ENCODE results near the gene TRMT112. TPM values are rescaled to one million over a fixed set of nuclear protein-coding genes. Genes with fewer than 3 reads are reported as not detected.

The TRMT112 gene
- total and polyA plus RNA-seq, 2 experiments from 2014 or later, result 298 to 927 TPM

DNA sequence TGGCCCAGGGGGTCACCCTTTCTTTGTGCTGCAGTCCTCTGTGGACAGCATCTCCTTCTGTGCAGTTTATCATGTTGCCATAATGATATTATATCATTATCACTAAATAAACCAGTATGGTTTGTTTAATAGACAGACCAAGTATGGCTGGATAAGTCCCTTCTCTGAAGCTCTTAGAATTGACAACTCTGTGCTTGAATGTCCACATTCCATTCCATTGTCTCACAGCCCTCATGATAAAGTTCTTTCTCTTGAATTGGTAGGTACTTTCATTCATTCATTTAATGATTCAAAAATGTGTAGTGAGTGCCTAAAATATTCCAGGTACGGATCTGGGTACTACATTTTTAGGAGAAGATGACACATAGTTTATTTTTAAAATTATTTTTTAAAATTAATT, 49.4 kb upstream of the TRMT112 start:
- Histone ChIP-seq H4K20me1 (replicated peaks; ENCODE audit: insufficient read depth) (no peaks in the 10 kb centered on the region; the same call in 1 of the 2 replicates), H3K4me1 (ENCODE audit: insufficient read depth) (peaks cover 11% of the 10 kb centered on the region), H3K4me3 (no peak overlapping the region), H3K27ac (ENCODE audit: low read depth) (no peak overlapping the region), H3K27me3 (ENCODE audit: insufficient read depth) (no peaks in the 10 kb centered on the region), H3K36me3 (ENCODE audit: insufficient read depth) (no peaks in the 10 kb centered on the region), H2AFZ (no peak overlapping the region), H3K79me2 (replicated peaks; ENCODE audit: insufficient read depth) (no peaks in the 10 kb centered on the region), H3F3A (replicated peaks; ENCODE audit: low read depth) (0 out of 2 replicates have a peak, but pooled peaks cover 4% of the 10 kb centered on the region), H3K4me2 (no peak overlapping the region), H3K9me2 (ENCODE audit: insufficient read depth) (no peaks in the 10 kb centered on the region)
- ATAC-seq (no peak), DNase-seq (ENCODE audit: low spot score) (no peak)
- Mint-ChIP-seq H3K27ac (no peak overlapping the region), H3K27me3 (ENCODE audit: insufficient read depth, low read depth, poor library complexity) (peaks cover 21% of the 10 kb centered on the region), H3K4me3 (no peak overlapping the region), H3K9me3 (no peaks in the 10 kb centered on the region; the same call in 2 of the 3 replicates), H3K36me3 (ENCODE audit: low read depth) (peaks cover 33% of the 10 kb centered on the region), H3K4me1 (peaks cover 3% of the 10 kb centered on the region; the same call in 2 of the 3 replicates)
- TF ChIP-seq POLR2AphosphoS5 (IDR thresholded peaks at IDR 0.05; ENCODE audit: low read depth) (no peak), STAT1 (IDR thresholded peaks at IDR 0.05; ENCODE audit: unreplicated experiment) (no peak), ZNF114 (CRISPR knock-in tag; IDR thresholded peaks at IDR 0.05) (no peak), CREB1 (CRISPR knock-in tag; IDR thresholded peaks at IDR 0.05; ENCODE audit: low read depth) (no peak), EZH2 (IDR thresholded peaks at IDR 0.05; ENCODE audit: low read depth, unreplicated experiment) (no peak), ZNF462 (CRISPR knock-in tag; IDR thresholded peaks at IDR 0.05) (no peak), JUNB (IDR thresholded peaks at IDR 0.05; ENCODE audit: unreplicated experiment) (no peak), ZNF331 (CRISPR knock-in tag; IDR thresholded peaks at IDR 0.05; ENCODE audit: low read depth) (no peak), ETS1 (IDR thresholded peaks at IDR 0.05) (no peak), EZH2phosphoT487 (IDR thresholded peaks at IDR 0.05; ENCODE audit: unreplicated experiment) (no peak), NANOG (IDR thresholded peaks at IDR 0.05; ENCODE audit: borderline replicate concordance) (no peak)
- TF ChIP-seq, protein P1, sequence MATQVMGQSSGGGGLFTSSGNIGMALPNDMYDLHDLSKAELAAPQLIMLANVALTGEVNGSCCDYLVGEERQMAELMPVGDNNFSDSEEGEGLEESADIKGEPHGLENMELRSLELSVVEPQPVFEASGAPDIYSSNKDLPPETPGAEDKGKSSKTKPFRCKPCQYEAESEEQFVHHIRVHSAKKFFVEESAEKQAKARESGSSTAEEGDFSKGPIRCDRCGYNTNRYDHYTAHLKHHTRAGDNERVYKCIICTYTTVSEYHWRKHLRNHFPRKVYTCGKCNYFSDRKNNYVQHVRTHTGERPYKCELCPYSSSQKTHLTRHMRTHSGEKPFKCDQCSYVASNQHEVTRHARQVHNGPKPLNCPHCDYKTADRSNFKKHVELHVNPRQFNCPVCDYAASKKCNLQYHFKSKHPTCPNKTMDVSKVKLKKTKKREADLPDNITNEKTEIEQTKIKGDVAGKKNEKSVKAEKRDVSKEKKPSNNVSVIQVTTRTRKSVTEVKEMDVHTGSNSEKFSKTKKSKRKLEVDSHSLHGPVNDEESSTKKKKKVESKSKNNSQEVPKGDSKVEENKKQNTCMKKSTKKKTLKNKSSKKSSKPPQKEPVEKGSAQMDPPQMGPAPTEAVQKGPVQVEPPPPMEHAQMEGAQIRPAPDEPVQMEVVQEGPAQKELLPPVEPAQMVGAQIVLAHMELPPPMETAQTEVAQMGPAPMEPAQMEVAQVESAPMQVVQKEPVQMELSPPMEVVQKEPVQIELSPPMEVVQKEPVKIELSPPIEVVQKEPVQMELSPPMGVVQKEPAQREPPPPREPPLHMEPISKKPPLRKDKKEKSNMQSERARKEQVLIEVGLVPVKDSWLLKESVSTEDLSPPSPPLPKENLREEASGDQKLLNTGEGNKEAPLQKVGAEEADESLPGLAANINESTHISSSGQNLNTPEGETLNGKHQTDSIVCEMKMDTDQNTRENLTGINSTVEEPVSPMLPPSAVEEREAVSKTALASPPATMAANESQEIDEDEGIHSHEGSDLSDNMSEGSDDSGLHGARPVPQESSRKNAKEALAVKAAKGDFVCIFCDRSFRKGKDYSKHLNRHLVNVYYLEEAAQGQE (IDR thresholded peaks at IDR 0.05; ENCODE audit: unreplicated experiment), result no peak
- TF ChIP-seq, protein P2, sequence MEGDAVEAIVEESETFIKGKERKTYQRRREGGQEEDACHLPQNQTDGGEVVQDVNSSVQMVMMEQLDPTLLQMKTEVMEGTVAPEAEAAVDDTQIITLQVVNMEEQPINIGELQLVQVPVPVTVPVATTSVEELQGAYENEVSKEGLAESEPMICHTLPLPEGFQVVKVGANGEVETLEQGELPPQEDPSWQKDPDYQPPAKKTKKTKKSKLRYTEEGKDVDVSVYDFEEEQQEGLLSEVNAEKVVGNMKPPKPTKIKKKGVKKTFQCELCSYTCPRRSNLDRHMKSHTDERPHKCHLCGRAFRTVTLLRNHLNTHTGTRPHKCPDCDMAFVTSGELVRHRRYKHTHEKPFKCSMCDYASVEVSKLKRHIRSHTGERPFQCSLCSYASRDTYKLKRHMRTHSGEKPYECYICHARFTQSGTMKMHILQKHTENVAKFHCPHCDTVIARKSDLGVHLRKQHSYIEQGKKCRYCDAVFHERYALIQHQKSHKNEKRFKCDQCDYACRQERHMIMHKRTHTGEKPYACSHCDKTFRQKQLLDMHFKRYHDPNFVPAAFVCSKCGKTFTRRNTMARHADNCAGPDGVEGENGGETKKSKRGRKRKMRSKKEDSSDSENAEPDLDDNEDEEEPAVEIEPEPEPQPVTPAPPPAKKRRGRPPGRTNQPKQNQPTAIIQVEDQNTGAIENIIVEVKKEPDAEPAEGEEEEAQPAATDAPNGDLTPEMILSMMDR (conservative IDR thresholded peaks at IDR 0.05; ENCODE audit: low read depth in 2 of 2), result no peak

Measured in GM23338 (cell line).